NT2/D1 (cell line): Measurements from ENCODE around the gene SHE.

Source experiments
- YY1 ChIP-seq: IDR thresholded peaks from 2 replicates; pipeline ENCODE4 v1.6.1; 2011; ENCODE audit not compliant: insufficient read length, insufficient read depth
- ZNF274 ChIP-seq: IDR thresholded peaks from 2 replicates; pipeline ENCODE4 v1.6.1; 2011; ENCODE audit warnings: mild to moderate bottlenecking, low read depth, low read length

GRCh38 chr1:154468535-154469250, 33.5 kb downstream of the SHE start:
- TF ChIP-seq YY1 (no peak), ZNF274 (no peak)
